Loucy (cell line): ENCODE measurements around the gene ANKRD27.

Experiments
- H2AFZ ChIP-seq: fragments of 200-600 bp; sonication (generic); 2 replicates; pipeline ENCODE4 v1.6.0; 2016; ENCODE audit warnings: antibody characterized with exemption, mild to moderate bottlenecking, low read length, moderate library complexity
- H3F3A ChIP-seq: fragments of 200-600 bp; 2 replicates; pipeline ENCODE4 v1.6.0; 2016; ENCODE audit warnings: antibody characterized with exemption, low read depth, mild to moderate bottlenecking
- H3K27me3 ChIP-seq: fragments of 200-600 bp; sonication (generic); 2 replicates; pipeline ENCODE4 v1.6.1; 2014; ENCODE audit warnings: low read length, mild to moderate bottlenecking; ENCODE audit not compliant: insufficient read depth, poor library complexity, severe bottlenecking
- H3K36me3 ChIP-seq: fragments of 200-600 bp; sonication (generic); 2 replicates; pipeline ENCODE4 v1.6.1; 2016; ENCODE audit warnings: low read length; ENCODE audit not compliant: insufficient read depth
- H3K4me1 ChIP-seq: fragments of 200-600 bp; sonication (generic); 2 replicates; pipeline ENCODE4 v1.5.1; 2014; ENCODE audit warnings: low read length, mild to moderate bottlenecking; ENCODE audit not compliant: insufficient read depth, poor library complexity, severe bottlenecking
- H3K4me2 ChIP-seq: fragments of 200-600 bp; sonication (generic); 2 replicates; pipeline ENCODE4 v1.6.0; 2014; ENCODE audit warnings: antibody characterized with exemption, low read length, low read depth, mild to moderate bottlenecking; ENCODE audit not compliant: poor library complexity, severe bottlenecking
- H3K4me3 ChIP-seq: fragments of 200-600 bp; sonication (generic); 2 replicates; pipeline ENCODE4 v1.5.1; 2014; ENCODE audit warnings: low read length, mild to moderate bottlenecking, mixed read lengths; ENCODE audit not compliant: poor library complexity, severe bottlenecking
- H3K79me2 ChIP-seq: fragments of 200-600 bp; sonication (generic); 2 replicates; pipeline ENCODE4 v1.6.1; 2014; ENCODE audit warnings: low read length; ENCODE audit not compliant: insufficient read depth
- H3K9ac ChIP-seq: fragments of 200-600 bp; sonication (generic); 2 replicates; pipeline ENCODE4 v1.6.0; 2014; ENCODE audit warnings: mild to moderate bottlenecking, low read depth, low read length, moderate library complexity; ENCODE audit not compliant: poor library complexity, severe bottlenecking
- H3K9me2 ChIP-seq: fragments of 200-600 bp; sonication (generic); replicated peaks from 2 replicates; pipeline ENCODE4 v1.6.1; 2016; ENCODE audit warnings: low read depth, low read length, mixed read lengths
- H3K9me3 ChIP-seq: fragments of 200-600 bp; sonication (generic); 2 replicates; pipeline ENCODE4 v1.6.1; 2014; ENCODE audit warnings: mild to moderate bottlenecking, antibody characterized with exemption, low read length, low read depth; ENCODE audit not compliant: insufficient read depth
- H4K20me1 ChIP-seq: fragments of 200-600 bp; sonication (generic); 2 replicates; pipeline ENCODE4 v1.6.0; 2014; ENCODE audit warnings: antibody characterized with exemption, low read length, mild to moderate bottlenecking; ENCODE audit not compliant: insufficient read depth, poor library complexity, severe bottlenecking
- CTCF ChIP-seq: fragments of 200-600 bp; sonication (generic); conservative IDR thresholded peaks from 2 replicates; pipeline ENCODE4 v1.5.1; 2014; ENCODE audit warnings: mild to moderate bottlenecking, antibody characterized with exemption, low read length
- EZH2phosphoT487 ChIP-seq: fragments of 200-600 bp; IDR thresholded peaks from 2 replicates; pipeline ENCODE4 v1.6.1; 2018; ENCODE audit warnings: antibody characterized with exemption, mild to moderate bottlenecking, moderate library complexity, borderline replicate concordance

The ANKRD27 gene

GRCh38 chr19:32570081-32570785, 104.7 kb downstream of the ANKRD27 start:
- no peaks in the 10 kb centered on the region for H3K36me3 ChIP-seq
- H3K27me3 ChIP-seq = no peaks in the 10 kb centered on the region
- H3K79me2 ChIP-seq = no peaks in the 10 kb centered on the region
- H3K9me3 ChIP-seq = no peaks in the 10 kb centered on the region
- peaks cover 9% of the 10 kb centered on the region for H3K4me1 ChIP-seq
- H3K9me2 ChIP-seq = no peaks in the 10 kb centered on the region
- H3K9ac ChIP-seq = no peak overlapping the region
- TF ChIP-seq CTCF (peak; percentile 79), EZH2phosphoT487 (no peak)
- H3K4me2 ChIP-seq = peak overlapping the region; percentile 2
- H2AFZ ChIP-seq = peak overlapping the region; percentile 43; the same call in 1 of the 2 replicates
- H3K4me3 ChIP-seq = no peak overlapping the region
- peaks cover 4% of the 10 kb centered on the region; the same call in 1 of the 2 replicates for H3F3A ChIP-seq
- no peaks in the 10 kb centered on the region for H4K20me1 ChIP-seq

- H4K20me1 ChIP-seq = no peaks in the 10 kb centered on the region
- H3K9ac ChIP-seq = no peak overlapping the region
- no peak for TF ChIP-seq EZH2phosphoT487
- no peak for TF ChIP-seq CTCF
- no peaks in the 10 kb centered on the region for H3K9me2 ChIP-seq
- no peaks in the 10 kb centered on the region for H3K79me2 ChIP-seq
- H3K27me3 ChIP-seq = no peaks in the 10 kb centered on the region
- H3K4me1 ChIP-seq = no peaks in the 10 kb centered on the region
- H3K4me3 ChIP-seq = no peak overlapping the region
- no peak overlapping the region for H2AFZ ChIP-seq
- H3K9me3 ChIP-seq = no peaks in the 10 kb centered on the region
- H3K36me3 ChIP-seq = no peaks in the 10 kb centered on the region
- H3K4me2 ChIP-seq = no peak overlapping the region
- no peaks in the 10 kb centered on the region for H3F3A ChIP-seq
These were observed 107.5 kb downstream of the ANKRD27 start for GRCh38 chr19:32567486-32567885.

- Histone ChIP-seq H3K4me3 (no peak overlapping the region), H3K27me3 (no peaks in the 10 kb centered on the region), H3K9me3 (no peaks in the 10 kb centered on the region), H3K4me2 (no peak overlapping the region), H3K79me2 (no peaks in the 10 kb centered on the region), H2AFZ (no peak overlapping the region), H3K9ac (no peak overlapping the region), H3K4me1 (no peaks in the 10 kb centered on the region), H4K20me1 (no peaks in the 10 kb centered on the region), H3F3A (no peaks in the 10 kb centered on the region), H3K36me3 (no peaks in the 10 kb centered on the region), H3K9me2 (no peaks in the 10 kb centered on the region)
- TF ChIP-seq CTCF = no peak
- TF ChIP-seq EZH2phosphoT487 = no peak
These were observed 108.6 kb downstream of the ANKRD27 start for GRCh38 chr19:32566246-32566830.
